Liver (tissue), 9 donors: ENCODE results near the gene KRTAP10-9. TPM values are rescaled to one million over a fixed set of nuclear protein-coding genes. Genes with fewer than 3 reads are reported as not detected.

Experiments
- DNase-seq: peaks from one replicate; pipeline ENCODE4 v3.0.0-alpha.2; 2017; ENCODE audit warnings: low spot score
- H3K27ac ChIP-seq, 2 donors: one replicate each; pipeline ENCODE4 v1.7.0; 2013; ENCODE audit warnings: inconsistent platforms in 2 of 2, low read length in 2 of 2, control low read depth in 1 of 2, low read depth in 1 of 2, mild to moderate bottlenecking in 1 of 2
- H3K27me3 ChIP-seq, 4 donors: one replicate each; pipeline versions ENCODE4 v1.6.1 to v1.7.0; 2013; ENCODE audit warnings: low read length in 3 of 4, inconsistent platforms in 1 of 4, mild to moderate bottlenecking in 1 of 4, moderate library complexity in 1 of 4; ENCODE audit not compliant: control insufficient read depth in 4 of 4, insufficient read depth in 4 of 4
- H3K36me3 ChIP-seq, 4 donors: one replicate each; pipeline versions ENCODE4 v1.6.1 to v1.7.0; 2013; ENCODE audit warnings: low read length in 3 of 4, mild to moderate bottlenecking in 3 of 4, low read depth in 1 of 4, moderate library complexity in 1 of 4; ENCODE audit not compliant: control insufficient read depth in 4 of 4, insufficient read depth in 3 of 4
- H3K4me1 ChIP-seq, 4 donors: one replicate each; pipeline versions ENCODE4 v1.6.1 to v1.7.0; 2013; ENCODE audit warnings: low read length in 3 of 4, mild to moderate bottlenecking in 3 of 4, moderate library complexity in 1 of 4; ENCODE audit not compliant: control insufficient read depth in 4 of 4, insufficient read depth in 4 of 4
- H3K4me3 ChIP-seq, 3 donors: one replicate each; pipeline versions ENCODE4 v1.6.1 to v1.7.0; 2013; ENCODE audit warnings: low read length in 3 of 3, control low read depth in 1 of 3, low read depth in 1 of 3, mild to moderate bottlenecking in 1 of 3
- H3K9ac ChIP-seq, 2 donors: one replicate each; pipeline ENCODE4 v1.7.0; 2013; ENCODE audit warnings: low read length in 2 of 2, mild to moderate bottlenecking in 2 of 2, moderate library complexity in 2 of 2, control low read depth in 1 of 2, low read depth in 1 of 2
- H3K9me3 ChIP-seq, 4 donors: one replicate each; pipeline versions ENCODE4 v1.6.1 to v1.7.0; 2013; ENCODE audit warnings: low read length in 3 of 4; ENCODE audit not compliant: control insufficient read depth in 4 of 4
- EGR1 ChIP-seq, 2 donors: IDR thresholded peaks; 2 replicates each; pipeline ENCODE4 v1.6.1; 2016 to 2018; ENCODE audit warnings: antibody characterized with exemption in 2 of 2, low read depth in 2 of 2
- FOXA1 ChIP-seq: IDR thresholded peaks from 2 replicates; pipeline ENCODE4 v1.6.1; 2016; ENCODE audit warnings: antibody characterized with exemption
- FOXA2 ChIP-seq: IDR thresholded peaks from 2 replicates; pipeline ENCODE4 v1.6.1; 2016; ENCODE audit warnings: antibody characterized with exemption
- GABPA ChIP-seq, 2 donors: IDR thresholded peaks in 1 of 2; conservative IDR thresholded peaks in 1 of 2; 2 replicates each; pipeline ENCODE4 v1.6.1; 2016; ENCODE audit warnings: antibody characterized with exemption in 2 of 2, mild to moderate bottlenecking in 1 of 2, moderate library complexity in 1 of 2
- HNF4A ChIP-seq, 2 donors: conservative IDR thresholded peaks; 2 replicates each; pipeline ENCODE4 v1.6.1; 2016; ENCODE audit warnings: antibody characterized with exemption in 2 of 2, mild to moderate bottlenecking in 2 of 2
- HNF4G ChIP-seq: IDR thresholded peaks from 2 replicates; pipeline ENCODE4 v1.6.1; 2016; ENCODE audit warnings: antibody characterized with exemption
- JUND ChIP-seq, 2 donors: IDR thresholded peaks; 2 replicates each; pipeline ENCODE4 v1.6.1; 2016; ENCODE audit warnings: antibody characterized with exemption in 2 of 2
- NR2F2 ChIP-seq: IDR thresholded peaks from 2 replicates; pipeline ENCODE4 v1.6.1; 2016; ENCODE audit warnings: antibody characterized with exemption
- RAD21 ChIP-seq, 2 donors: IDR thresholded peaks; 2 replicates each; pipeline ENCODE4 v1.6.1; 2016; ENCODE audit warnings: antibody characterized with exemption in 2 of 2, mild to moderate bottlenecking in 2 of 2
- RXRA ChIP-seq, 2 donors: IDR thresholded peaks; 2 replicates each; pipeline ENCODE4 v1.6.1; 2017 to 2018; ENCODE audit warnings: antibody characterized with exemption in 2 of 2, mild to moderate bottlenecking in 1 of 2
- SP1 ChIP-seq: IDR thresholded peaks from 2 replicates; pipeline ENCODE4 v1.6.1; 2018; ENCODE audit warnings: antibody characterized with exemption, mild to moderate bottlenecking
- TAF1 ChIP-seq: conservative IDR thresholded peaks from 2 replicates; pipeline ENCODE4 v1.6.1; 2016; ENCODE audit warnings: antibody characterized with exemption, mild to moderate bottlenecking
- YY1 ChIP-seq: IDR thresholded peaks from 2 replicates; pipeline ENCODE4 v1.6.1; 2016; ENCODE audit warnings: antibody characterized with exemption, mild to moderate bottlenecking
- WGBS: extraction: QIAGEN DNeasy Blood & Tissue Kit; methylation state at CpG from one replicate; pipeline ENCODE4 v1.1.7; 2013; 5-methylcytosine and 5-hydroxymethylcytosine counted together
- polyA plus RNA-seq, 2 donors: library from polyadenylated mRNA; stranded (reverse) in 1 of 2; unstranded in 1 of 2; fragments of 200-250 nt in 1 of 2; fragments of >200 nt in 1 of 2; fragmentation: Nextera tagmentation in 1 of 2; extraction: Ambion mirVana in 1 of 2; gene quantifications; one replicate each; pipeline versions ENCODE4 v1.2.1 to v1.2.3, GENCODE V29; 2013 to 2015
- total RNA-seq, 2 donors: library from RNA; depleted of rRNA; stranded (reverse); fragments of >200 nt; gene quantifications; one replicate each; pipeline ENCODE4 v1.2.3, GENCODE V29; 2014
- TF ChIP-seq, protein P1 (sequence below): IDR thresholded peaks from 2 replicates; pipeline ENCODE4 v1.6.1; 2016; ENCODE audit warnings: antibody characterized with exemption
- TF ChIP-seq, protein P2 (sequence below): IDR thresholded peaks from 2 replicates; pipeline ENCODE4 v1.6.1; 2016; ENCODE audit warnings: antibody characterized with exemption
- TF ChIP-seq, protein P3 (sequence below): IDR thresholded peaks from 2 replicates; pipeline ENCODE4 v1.6.1; 2016; ENCODE audit warnings: antibody characterized with exemption, mild to moderate bottlenecking
- TF ChIP-seq, protein P4 (sequence below): IDR thresholded peaks from 2 replicates; pipeline ENCODE4 v1.6.1; 2016; ENCODE audit warnings: antibody characterized with exemption
- TF ChIP-seq, protein P5 (sequence below): fragments of 150-350 bp; IDR thresholded peaks from 2 replicates; pipeline ENCODE4 v1.5.1; 2017; ENCODE audit warnings: improper control_type of control experiment, low read depth, low read length; ENCODE audit not compliant: missing input control
- donor health status: healthy.
- donor health status: healthy.
- donor health status: healthy.
- donor health status: healthy.
- donor health status: healthy.

KRTAP10-9 gene
- total and polyA plus RNA-seq, 4 donors: not detected

DNA sequence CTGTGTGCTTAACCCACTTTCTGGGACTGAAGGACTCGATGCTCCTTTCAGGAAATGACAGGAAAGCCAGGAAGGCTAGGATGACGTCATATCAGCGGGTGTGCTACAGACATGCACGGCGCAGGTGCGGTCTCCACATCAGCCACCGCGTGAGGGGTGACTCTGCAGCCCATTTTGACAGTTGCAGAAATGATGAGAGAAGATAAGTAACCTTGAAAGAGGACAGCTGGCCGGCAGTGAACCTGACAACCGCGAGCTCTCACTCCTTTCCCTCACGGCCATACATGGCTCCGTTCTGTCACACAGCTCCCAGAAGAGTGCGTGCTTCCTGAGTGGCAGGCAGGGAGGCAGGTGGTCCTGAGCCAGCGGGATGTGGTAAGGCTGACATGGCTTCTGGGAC, 44.8 kb upstream of the KRTAP10-9 start:
- H3K9me3 ChIP-seq: peaks cover 0 to 9% (median 2%) of the 10 kb centered on the region in 4 donors
- 80% methylated on average over 15 of the region's 15 CpGs for WGBS
- no peaks in the 10 kb centered on the region for H3K27me3 ChIP-seq
- no peak overlapping the region for H3K4me3 ChIP-seq
- no peak overlapping the region for H3K27ac ChIP-seq
- H3K4me1 ChIP-seq: peaks cover 0 to 6% (median 0%) of the 10 kb centered on the region in 4 donors
- H3K36me3 ChIP-seq: no peaks in the 10 kb centered on the region
- H3K9ac ChIP-seq: no peak overlapping the region
- DNase-seq: peak; percentile 21
- no peak for TF ChIP-seq HNF4A (conservative IDR thresholded peaks at IDR 0.05)
- no peak for TF ChIP-seq HNF4G
- TF ChIP-seq SP1: no peak
- TF ChIP-seq EGR1 (IDR thresholded peaks at IDR 0.05; ENCODE audit: low read depth in 2 of 2): no peak
- no peak for TF ChIP-seq TAF1
- TF ChIP-seq, protein P1, sequence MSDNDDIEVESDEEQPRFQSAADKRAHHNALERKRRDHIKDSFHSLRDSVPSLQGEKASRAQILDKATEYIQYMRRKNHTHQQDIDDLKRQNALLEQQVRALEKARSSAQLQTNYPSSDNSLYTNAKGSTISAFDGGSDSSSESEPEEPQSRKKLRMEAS: no peak
- TF ChIP-seq NR2F2: no peak
- TF ChIP-seq, protein P2, sequence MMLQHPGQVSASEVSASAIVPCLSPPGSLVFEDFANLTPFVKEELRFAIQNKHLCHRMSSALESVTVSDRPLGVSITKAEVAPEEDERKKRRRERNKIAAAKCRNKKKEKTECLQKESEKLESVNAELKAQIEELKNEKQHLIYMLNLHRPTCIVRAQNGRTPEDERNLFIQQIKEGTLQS: no peak
- TF ChIP-seq RXRA (IDR thresholded peaks at IDR 0.05): no peak
- TF ChIP-seq, protein P3, sequence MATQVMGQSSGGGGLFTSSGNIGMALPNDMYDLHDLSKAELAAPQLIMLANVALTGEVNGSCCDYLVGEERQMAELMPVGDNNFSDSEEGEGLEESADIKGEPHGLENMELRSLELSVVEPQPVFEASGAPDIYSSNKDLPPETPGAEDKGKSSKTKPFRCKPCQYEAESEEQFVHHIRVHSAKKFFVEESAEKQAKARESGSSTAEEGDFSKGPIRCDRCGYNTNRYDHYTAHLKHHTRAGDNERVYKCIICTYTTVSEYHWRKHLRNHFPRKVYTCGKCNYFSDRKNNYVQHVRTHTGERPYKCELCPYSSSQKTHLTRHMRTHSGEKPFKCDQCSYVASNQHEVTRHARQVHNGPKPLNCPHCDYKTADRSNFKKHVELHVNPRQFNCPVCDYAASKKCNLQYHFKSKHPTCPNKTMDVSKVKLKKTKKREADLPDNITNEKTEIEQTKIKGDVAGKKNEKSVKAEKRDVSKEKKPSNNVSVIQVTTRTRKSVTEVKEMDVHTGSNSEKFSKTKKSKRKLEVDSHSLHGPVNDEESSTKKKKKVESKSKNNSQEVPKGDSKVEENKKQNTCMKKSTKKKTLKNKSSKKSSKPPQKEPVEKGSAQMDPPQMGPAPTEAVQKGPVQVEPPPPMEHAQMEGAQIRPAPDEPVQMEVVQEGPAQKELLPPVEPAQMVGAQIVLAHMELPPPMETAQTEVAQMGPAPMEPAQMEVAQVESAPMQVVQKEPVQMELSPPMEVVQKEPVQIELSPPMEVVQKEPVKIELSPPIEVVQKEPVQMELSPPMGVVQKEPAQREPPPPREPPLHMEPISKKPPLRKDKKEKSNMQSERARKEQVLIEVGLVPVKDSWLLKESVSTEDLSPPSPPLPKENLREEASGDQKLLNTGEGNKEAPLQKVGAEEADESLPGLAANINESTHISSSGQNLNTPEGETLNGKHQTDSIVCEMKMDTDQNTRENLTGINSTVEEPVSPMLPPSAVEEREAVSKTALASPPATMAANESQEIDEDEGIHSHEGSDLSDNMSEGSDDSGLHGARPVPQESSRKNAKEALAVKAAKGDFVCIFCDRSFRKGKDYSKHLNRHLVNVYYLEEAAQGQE: no peak
- TF ChIP-seq YY1: no peak
- TF ChIP-seq FOXA2: no peak
- TF ChIP-seq, protein P4, sequence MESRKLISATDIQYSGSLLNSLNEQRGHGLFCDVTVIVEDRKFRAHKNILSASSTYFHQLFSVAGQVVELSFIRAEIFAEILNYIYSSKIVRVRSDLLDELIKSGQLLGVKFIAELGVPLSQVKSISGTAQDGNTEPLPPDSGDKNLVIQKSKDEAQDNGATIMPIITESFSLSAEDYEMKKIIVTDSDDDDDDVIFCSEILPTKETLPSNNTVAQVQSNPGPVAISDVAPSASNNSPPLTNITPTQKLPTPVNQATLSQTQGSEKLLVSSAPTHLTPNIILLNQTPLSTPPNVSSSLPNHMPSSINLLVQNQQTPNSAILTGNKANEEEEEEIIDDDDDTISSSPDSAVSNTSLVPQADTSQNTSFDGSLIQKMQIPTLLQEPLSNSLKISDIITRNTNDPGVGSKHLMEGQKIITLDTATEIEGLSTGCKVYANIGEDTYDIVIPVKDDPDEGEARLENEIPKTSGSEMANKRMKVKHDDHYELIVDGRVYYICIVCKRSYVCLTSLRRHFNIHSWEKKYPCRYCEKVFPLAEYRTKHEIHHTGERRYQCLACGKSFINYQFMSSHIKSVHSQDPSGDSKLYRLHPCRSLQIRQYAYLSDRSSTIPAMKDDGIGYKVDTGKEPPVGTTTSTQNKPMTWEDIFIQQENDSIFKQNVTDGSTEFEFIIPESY: no peak
- no peak for TF ChIP-seq FOXA1
- no peak for TF ChIP-seq JUND (IDR thresholded peaks at IDR 0.05)
- TF ChIP-seq, protein P5, sequence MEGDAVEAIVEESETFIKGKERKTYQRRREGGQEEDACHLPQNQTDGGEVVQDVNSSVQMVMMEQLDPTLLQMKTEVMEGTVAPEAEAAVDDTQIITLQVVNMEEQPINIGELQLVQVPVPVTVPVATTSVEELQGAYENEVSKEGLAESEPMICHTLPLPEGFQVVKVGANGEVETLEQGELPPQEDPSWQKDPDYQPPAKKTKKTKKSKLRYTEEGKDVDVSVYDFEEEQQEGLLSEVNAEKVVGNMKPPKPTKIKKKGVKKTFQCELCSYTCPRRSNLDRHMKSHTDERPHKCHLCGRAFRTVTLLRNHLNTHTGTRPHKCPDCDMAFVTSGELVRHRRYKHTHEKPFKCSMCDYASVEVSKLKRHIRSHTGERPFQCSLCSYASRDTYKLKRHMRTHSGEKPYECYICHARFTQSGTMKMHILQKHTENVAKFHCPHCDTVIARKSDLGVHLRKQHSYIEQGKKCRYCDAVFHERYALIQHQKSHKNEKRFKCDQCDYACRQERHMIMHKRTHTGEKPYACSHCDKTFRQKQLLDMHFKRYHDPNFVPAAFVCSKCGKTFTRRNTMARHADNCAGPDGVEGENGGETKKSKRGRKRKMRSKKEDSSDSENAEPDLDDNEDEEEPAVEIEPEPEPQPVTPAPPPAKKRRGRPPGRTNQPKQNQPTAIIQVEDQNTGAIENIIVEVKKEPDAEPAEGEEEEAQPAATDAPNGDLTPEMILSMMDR: no peak
- no peak for TF ChIP-seq GABPA (IDR thresholded peaks at IDR 0.05 in 1 of 2, conservative IDR thresholded peaks at IDR 0.05 in 1 of 2)
- no peak for TF ChIP-seq RAD21 (IDR thresholded peaks at IDR 0.05)
